ENCODE results near the gene PCDHGB4.
"Not testable (repeated sequence)": the region's sequence is repeated elsewhere in the genome, so short reads cannot be mapped to it uniquely, and the experiment has no call there.

Gene PCDHGB4

DNA sequence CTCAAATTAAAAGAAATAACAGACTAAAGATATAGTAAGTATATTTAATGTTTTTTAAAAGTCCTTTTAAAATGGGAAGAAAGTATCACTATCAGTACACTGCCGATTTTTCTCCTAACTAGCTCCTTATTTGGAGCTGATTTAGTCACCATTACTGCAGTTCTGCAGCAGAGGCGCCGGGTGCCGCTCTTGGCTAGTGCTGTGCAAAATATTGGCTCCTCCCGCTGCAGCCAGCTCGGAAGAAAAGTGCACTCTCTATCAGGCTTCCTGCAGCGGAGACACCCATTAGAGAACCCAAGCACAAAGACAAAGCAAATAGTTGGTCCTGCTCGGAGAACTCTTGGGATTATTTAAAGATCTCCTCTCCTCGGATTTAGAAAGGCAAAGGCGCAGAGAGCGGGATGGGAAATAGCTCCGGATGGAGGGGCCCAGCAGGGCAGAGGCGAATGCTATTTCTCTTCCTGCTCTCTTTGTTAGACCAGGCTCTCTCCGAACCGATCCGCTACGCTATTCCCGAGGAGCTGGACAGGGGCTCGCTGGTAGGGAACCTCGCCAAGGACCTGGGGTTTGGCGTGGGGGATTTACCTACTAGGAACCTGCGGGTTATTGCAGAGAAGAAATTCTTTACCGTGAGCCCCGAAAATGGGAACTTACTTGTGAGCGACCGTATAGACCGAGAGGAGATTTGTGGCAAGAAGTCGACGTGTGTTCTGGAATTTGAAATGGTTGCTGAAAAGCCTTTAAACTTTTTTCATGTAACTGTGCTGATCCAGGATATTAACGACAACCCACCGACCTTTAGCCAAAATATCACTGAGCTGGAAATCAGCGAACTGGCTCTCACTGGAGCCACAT lies 17.3 kb upstream of the PCDHGB4 start, which contains the start of gene PCDHGB3:
Gene PCDHGB3, plus strand, starts transcription at position 249 of the 855 bp plus-strand sequence. Its CDS starts 153 bp downstream, at position 402.
- peak; percentile 41 for DNase-seq

DNA sequence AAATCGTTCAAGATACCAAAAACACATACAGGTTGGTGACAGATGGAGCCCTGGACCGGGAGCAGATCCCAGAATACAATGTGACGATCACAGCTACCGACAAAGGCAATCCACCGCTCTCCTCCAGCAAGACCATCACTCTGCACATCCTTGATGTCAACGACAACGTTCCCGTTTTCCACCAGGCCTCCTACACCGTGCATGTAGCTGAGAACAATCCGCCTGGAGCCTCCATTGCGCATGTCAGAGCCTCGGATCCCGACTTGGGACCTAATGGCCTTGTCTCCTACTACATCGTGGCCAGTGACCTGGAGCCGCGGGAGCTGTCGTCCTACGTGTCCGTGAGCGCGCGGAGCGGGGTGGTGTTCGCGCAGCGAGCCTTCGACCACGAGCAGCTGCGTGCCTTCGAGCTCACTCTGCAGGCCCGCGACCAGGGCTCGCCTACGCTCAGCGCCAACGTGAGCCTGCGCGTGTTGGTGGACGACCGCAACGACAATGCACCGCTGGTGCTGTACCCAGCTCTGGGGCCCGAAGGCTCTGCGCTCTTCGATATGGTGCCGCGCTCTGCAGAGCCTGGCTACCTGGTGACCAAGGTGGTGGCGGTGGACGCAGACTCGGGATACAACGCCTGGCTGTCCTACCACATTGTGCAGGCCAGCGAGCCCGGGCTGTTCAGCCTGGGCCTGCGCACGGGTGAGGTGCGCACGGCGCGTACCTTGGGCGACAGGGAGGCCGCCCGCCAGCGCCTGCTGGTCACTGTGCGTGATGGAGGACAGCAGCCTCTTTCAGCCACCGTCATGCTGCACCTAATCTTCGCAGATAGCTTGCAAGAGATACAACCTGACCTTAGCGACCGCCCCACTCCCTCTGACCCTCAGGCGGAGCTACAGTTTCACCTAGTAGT lies 15.7 kb upstream of the PCDHGB4 start:
- no peak for DNase-seq

DNA sequence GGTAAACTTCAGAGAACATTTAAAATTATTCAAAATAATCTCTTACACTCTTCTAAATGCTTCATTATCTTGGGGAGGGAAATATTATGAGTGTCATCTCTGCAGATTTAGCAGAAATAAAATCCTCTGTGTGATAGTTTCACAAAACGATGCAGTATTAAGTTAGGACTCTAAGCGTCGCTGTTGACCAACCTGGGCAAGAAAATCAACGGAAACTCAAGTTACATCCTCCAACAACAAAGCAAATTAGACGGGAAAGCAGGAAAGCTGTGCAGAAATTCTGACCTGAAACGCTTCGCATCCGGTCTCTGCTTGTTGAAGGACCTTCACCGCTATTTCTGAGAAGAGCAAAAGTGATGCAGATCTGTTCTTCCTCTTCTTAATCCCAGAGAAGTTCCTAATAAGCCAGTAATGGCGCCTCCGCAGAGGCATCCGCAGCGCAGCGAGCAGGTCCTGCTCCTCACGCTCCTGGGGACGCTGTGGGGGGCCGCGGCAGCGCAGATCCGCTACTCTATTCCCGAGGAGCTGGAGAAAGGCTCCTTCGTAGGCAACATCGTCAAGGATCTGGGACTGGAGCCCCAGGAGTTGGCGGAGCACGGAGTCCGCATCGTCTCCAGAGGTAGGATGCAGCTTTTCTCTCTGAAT lies 13.7 kb upstream of the PCDHGB4 start, which contains the start of gene PCDHGA6:
Gene PCDHGA6, plus strand, starts transcription at position 219 of the 645 bp plus-strand sequence. Its CDS starts 193 bp downstream, at position 412.
- no peak for DNase-seq

DNA sequence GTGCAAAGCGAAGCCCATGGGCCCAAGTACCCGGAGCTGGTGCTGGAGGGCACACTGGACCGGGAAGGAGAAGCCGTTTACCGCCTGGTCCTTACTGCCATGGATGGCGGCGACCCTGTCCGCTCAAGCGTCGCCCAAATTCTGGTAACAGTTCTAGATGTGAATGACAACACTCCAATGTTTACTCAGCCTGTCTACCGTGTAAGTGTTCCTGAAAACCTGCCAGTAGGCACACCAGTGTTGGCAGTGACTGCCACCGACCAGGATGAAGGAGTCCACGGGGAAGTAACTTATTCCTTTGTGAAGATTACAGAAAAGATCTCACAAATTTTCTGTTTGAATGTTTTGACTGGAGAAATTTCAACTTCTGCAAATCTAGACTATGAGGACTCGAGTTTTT lies 12.9 kb upstream of the PCDHGB4 start:
- DNase-seq = no peak

DNA sequence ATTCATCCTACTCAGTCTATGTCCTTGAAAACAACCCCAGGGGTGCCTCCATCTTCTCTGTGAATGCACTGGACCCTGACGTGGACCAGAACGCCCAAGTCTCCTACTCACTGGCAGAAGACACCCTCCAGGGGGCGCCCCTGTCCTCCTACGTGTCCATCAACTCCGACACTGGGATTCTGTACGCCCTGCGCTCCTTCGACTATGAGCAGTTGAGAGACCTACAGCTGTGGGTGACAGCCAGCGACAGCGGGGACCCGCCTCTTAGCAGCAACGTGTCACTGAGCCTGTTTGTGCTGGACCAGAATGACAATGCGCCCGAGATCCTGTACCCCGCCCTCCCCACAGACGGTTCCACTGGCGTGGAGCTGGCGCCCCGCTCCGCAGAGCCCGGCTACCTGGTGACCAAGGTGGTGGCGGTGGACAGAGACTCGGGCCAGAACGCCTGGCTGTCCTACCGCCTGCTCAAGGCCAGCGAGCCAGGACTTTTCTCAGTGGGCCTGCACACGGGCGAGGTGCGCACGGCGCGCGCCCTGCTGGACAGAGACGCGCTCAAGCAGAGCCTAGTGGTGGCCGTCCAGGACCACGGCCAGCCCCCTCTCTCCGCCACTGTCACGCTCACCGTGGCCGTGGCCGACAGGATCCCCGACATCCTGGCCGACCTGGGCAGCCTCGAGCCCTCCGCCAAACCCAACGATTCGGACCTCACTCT lies 11.9 kb upstream of the PCDHGB4 start:
- not testable (repeated sequence) for DNase-seq

DNA sequence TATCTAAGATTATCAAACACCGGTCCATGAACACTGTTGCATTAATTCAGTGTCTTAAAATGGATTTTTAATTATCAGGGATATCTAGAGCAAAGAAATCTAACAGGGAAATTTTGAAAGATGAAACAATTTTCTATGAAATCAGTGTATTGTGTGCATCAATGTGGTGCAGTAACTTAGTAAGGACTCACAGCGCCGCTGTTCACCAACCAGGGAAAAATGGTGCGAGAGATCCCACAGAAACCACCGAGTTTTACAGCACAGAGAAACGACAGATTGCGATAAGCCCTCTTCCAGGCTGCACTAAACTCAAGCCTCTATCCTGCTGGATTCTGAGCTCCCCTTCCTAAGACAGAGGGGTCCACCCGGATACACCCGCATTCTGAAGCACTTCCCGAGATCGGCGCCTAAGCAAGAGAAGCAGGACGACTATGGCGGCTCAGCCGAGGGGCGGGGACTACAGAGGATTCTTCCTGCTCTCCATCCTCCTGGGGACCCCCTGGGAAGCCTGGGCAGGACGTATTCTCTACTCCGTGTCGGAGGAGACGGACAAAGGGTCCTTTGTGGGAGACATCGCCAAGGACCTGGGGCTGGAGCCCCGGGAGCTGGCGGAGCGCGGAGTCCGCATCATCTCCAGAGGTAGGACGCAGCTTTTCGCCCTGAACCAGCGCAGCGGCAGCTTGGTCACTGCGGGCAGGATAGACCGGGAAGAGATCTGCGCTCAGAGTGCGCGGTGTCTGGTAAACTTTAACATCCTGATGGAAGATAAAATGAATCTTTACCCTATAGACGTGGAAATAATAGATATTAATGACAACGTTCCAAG lies 4.8 kb upstream of the PCDHGB4 start, which contains the start of gene PCDHGA7:
Gene PCDHGA7, plus strand, starts transcription at position 274 of the 826 bp plus-strand sequence. Its CDS starts 158 bp downstream, at position 432.
- no peak for DNase-seq

DNA sequence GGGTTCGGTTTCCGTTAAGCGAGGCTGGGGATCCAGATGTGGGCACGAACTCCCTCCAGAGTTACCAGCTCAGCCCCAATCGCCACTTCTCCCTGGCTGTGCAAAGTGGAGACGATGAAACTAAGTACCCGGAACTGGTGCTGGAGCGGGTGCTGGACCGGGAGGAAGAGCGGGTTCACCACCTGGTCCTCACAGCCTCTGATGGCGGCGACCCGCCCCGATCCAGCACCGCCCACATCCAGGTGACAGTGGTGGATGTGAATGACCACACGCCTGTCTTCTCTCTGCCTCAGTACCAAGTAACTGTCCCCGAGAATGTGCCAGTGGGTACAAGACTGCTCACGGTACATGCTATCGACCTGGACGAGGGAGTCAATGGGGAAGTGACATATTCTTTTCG lies 4.2 kb upstream of the PCDHGB4 start:
- DNase-seq = no peak

DNA sequence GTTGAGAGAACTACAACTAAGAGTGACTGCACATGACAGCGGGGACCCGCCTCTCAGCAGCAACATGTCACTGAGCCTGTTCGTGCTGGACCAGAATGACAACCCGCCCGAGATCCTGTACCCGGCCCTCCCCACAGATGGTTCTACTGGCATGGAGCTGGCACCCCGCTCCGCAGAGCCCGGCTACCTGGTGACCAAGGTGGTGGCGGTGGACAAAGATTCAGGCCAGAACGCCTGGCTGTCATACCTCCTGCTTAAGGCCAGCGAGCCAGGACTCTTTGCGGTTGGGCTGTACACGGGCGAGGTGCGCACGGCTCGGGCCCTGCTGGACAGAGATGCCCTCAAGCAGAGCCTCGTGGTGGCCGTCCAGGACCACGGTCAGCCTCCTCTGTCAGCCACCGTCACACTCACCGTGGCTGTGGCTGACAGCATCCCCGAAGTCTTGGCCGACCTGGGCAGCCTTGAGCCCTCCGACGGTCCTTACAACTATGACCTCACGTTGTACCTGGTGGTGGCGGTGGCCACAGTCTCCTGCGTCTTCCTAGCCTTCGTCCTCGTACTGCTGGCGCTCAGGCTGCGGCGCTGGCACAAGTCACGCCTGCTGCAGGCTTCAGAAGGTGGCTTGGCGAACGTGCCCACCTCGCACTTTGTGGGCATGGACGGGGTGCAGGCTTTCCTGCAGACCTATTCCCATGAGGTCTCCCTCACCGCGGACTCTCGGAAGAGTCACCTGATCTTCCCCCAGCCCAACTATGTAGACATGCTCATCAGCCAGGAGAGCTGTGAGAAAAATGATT lies 2.8 kb upstream of the PCDHGB4 start:
- DNase-seq = no peak

DNA sequence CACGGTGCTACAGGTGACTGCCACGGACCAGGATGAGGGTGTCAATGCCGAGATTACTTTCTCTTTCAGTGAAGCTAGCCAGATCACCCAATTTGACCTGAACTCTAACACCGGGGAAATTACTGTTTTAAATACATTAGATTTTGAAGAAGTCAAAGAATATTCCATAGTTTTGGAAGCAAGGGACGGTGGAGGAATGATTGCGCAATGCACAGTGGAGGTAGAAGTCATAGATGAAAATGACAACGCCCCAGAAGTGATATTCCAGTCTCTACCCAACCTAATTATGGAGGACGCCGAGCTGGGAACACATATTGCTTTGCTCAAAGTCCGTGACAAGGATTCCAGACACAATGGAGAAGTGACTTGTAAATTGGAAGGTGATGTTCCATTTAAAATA lies 1.2 kb downstream of the PCDHGB4 start:
- no peak for DNase-seq

DNA sequence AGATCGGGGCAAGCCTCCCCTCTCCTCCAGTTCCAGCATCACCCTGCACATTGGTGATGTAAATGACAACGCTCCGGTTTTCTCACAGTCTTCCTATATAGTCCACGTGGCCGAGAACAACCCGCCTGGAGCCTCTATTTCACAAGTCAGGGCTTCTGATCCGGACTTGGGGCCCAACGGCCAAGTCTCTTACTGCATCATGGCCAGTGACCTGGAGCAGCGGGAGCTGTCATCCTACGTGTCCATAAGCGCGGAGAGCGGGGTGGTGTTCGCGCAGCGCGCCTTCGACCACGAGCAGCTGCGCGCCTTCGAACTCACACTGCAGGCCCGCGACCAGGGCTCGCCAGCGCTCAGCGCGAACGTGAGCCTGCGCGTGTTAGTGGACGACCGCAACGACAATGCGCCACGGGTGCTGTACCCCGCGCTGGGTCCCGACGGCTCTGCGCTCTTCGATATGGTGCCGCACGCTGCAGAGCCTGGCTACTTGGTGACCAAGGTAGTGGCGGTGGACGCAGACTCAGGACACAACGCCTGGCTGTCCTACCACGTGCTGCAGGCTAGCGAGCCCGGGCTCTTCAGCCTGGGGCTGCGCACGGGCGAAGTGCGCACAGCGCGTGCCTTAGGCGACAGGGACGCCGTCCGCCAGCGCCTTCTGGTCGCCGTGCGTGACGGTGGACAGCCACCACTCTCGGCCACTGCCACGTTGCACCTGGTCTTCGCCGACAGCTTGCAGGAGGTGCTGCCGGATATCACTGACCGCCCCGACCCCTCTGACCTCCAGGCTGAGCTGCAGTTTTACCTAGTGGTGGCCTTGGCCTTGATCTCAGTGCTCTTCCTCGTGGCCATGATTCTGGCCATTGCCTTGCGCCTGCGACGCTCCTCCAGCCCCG lies 1.9 kb downstream of the PCDHGB4 start:
- no peak for DNase-seq

DNA sequence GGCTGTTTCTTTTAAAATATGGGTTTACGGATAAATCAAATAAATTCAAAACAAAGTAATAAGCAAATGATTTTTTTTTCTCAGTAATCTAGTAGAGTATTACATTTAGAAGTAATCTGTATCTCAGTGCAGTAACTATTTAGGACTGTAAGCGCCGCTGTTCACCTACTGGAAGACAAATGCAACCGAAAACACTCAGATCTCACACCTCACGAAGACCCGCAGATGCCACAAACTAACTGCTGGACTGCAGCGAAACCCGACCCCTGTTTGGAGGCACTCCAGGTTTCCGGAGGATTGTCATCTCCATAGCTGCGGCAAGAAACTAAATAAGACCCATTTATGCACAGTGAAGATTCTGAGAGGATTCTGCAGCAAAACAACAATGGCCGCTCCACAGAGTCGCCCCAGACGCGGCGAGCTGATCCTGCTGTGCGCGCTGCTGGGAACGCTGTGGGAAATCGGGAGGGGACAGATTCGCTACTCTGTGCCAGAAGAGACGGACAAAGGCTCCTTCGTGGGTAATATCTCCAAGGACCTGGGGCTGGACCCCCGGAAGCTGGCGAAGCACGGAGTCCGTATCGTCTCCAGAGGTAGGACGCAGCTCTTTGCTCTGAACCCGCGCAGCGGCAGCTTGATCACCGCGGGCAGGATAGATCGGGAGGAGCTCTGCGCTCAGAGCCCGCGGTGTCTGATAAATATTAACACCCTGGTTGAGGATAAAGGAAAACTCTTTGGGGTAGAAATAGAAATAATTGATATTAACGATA lies 5.1 kb downstream of the PCDHGB4 start, which contains the start of gene PCDHGA8:
Gene PCDHGA8, plus strand, starts transcription at position 205 of the 770 bp plus-strand sequence. Its CDS starts 181 bp downstream, at position 386.
- DNase-seq = no peak

DNA sequence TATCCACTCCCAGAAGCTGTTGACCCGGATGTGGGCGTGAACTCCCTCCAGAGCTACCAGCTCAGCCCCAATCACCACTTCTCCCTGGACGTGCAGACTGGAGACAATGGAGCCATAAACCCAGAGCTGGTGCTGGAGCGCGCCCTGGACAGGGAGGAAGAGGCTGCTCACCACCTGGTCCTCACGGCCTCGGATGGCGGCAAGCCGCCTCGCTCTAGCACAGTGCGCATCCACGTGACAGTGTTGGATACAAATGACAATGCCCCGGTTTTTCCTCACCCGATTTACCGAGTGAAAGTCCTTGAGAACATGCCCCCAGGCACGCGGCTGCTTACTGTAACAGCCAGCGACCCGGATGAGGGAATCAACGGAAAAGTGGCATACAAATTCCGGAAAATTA lies 5.8 kb downstream of the PCDHGB4 start:
- DNase-seq = no peak

DNA sequence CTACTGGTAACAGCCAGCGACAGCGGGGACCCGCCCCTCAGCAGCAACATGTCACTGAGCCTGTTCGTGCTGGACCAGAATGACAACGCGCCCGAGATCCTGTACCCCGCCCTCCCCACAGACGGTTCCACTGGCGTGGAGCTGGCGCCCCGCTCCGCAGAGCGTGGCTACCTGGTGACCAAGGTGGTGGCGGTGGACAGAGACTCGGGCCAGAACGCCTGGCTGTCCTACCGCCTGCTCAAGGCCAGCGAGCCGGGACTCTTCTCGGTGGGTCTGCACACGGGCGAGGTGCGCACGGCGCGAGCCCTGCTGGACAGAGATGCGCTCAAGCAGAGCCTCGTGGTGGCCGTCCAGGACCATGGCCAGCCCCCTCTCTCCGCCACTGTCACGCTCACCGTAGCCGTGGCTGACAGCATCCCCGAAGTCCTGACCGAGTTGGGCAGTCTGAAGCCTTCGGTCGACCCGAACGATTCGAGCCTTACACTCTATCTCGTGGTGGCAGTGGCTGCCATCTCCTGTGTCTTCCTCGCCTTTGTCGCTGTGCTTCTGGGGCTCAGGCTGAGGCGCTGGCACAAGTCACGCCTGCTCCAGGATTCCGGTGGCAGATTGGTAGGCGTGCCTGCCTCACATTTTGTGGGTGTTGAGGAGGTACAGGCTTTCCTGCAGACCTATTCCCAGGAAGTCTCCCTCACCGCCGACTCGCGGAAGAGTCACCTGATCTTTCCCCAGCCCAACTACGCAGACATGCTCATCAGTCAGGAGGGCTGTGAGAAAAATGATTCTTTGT lies 7.1 kb downstream of the PCDHGB4 start:
- DNase-seq = not testable (repeated sequence)

DNA sequence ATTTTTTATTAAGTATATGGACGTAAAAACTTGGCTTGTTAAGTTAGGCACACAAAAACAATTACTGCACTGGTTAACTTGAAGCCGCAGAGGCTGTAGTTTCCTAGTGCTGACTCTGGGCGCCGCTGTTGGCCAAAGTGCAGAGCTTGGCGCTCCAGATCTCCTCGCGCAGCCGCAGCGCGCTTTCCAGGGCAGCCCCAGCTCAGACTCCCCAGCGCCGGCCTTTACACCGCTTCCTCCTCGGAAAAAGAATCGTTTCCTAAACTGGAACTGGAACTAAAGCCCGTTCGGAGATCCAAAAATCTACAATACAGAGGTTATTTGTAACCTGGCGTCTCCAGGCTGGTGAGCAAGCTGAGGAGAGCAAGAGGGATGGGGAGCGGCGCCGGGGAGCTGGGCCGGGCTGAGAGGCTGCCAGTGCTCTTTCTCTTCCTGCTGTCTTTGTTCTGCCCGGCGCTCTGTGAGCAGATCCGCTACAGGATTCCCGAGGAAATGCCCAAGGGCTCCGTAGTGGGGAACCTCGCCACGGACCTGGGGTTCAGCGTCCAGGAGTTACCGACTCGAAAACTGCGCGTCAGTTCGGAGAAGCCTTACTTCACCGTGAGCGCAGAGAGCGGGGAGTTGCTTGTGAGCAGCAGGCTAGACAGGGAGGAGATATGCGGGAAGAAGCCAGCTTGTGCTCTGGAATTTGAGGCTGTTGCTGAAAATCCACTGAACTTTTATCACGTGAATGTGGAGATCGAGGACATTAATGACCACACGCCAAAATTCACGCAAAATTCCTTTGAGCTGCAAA lies 10.5 kb downstream of the PCDHGB4 start, which contains the start of gene PCDHGB5:
Gene PCDHGB5, plus strand, starts transcription at position 192 of the 796 bp plus-strand sequence. Its CDS starts 181 bp downstream, at position 373.
- peak; percentile 52 for DNase-seq

DNA sequence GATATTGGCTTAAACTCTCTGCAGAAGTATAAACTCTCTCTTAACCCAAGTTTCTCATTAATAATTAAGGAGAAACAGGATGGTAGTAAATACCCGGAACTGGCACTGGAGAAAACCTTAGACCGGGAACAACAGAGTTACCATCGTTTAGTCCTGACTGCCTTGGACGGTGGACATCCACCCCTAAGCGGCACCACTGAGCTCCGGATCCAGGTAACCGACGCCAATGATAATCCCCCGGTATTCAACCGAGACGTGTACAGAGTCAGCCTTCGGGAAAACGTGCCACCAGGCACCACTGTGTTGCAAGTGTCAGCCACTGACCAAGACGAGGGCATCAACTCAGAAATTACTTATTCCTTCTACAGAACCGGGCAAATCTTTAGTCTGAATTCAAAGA lies 11.1 kb downstream of the PCDHGB4 start:
- DNase-seq = no peak

DNA sequence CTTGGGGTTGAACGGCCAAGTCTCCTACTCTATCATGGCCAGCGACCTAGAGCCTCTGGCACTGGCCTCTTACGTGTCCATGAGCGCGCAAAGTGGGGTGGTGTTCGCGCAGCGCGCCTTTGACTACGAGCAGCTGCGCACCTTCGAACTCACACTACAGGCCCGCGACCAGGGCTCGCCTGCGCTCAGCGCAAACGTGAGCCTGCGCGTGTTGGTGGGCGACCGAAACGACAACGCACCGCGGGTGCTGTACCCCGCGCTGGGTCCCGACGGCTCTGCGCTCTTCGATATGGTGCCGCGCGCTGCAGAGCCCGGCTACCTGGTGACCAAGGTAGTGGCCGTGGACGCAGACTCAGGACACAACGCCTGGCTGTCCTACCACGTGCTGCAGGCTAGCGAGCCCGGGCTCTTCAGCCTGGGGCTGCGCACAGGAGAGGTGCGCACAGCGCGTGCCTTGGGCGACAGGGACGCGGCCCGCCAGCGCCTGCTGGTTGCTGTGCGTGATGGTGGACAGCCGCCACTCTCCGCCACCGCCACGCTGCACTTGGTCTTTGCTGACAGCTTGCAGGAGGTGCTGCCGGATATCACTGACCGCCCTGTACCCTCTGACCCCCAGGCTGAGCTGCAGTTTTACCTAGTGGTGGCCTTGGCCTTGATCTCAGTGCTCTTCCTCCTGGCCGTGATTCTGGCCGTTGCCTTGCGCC lies 12.2 kb downstream of the PCDHGB4 start:
- no peak for DNase-seq

All from activated CD4-positive, alpha-beta T cell treated with anti-CD3 and anti-CD28 coated beads, Interleukin-10, Interleukin-2, amounts not matched to agents 100 ng/mL and 50 ng/mL, durations not matched to agents 16 hours and 8 hours (primary cell).